HG02623 (cell line): ENCODE data around the gene MT1H.
"Not testable (repeated sequence)": the region's sequence is repeated elsewhere in the genome, so short reads cannot be mapped to it uniquely, and the experiment has no call there.

Experiments
- ATAC-seq: cut with Tn5 transposase; IDR thresholded peaks from one replicate; pipeline ENCODE4 v1.9.1; 2021; ENCODE audit warnings: moderate library complexity; ENCODE audit not compliant: unreplicated experiment

Gene MT1H

DNA sequence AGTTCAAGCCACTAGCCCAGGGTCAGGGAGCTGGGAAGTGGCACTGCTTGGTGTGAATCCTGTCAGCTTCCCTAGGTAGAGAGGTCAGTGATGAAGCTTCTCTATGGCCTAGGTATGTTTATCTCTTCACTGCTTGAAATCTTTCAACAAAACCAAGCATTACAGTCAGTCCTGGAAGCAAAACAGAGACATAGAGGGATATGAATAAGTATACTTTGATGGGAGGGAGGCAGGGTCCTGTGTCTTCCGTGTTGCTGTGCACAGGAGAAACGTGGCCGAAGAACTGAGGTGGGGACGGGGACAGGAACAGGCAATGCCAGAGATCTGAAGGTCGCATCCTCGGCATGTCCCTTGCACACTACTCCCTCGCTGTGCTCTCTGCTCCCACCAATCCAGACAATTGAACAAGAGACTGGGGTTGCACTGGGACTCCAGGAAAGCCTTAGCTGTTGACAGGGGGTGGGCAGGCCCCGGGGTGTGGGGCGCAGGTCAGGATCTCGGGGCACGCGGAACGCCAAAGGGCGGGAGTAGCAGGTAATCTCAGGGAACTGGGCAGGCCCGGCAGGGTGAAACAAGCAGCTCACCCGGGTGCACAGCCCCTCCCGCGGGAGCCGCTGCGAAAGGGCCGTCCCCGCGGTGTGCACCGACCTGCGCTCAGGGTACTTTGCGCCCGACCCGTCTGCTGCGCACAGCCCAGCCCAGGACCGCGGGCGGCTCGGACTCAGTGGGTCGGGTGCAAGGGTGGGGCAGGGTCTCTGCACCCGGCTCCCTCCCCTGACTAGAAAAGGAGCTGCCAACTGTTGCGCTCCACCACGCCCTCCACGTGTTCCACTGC is at the start of gene MT1H:
Gene MT1H (plus strand): TSS at position 810 of the 835 bp plus-strand sequence. CDS start 71 bp downstream, outside the sequence.
- ATAC-seq = no peak

- no peak for ATAC-seq
Measured at GRCh38 chr16:56620339-56620897, 49.2 kb upstream of the MT1H start.

DNA sequence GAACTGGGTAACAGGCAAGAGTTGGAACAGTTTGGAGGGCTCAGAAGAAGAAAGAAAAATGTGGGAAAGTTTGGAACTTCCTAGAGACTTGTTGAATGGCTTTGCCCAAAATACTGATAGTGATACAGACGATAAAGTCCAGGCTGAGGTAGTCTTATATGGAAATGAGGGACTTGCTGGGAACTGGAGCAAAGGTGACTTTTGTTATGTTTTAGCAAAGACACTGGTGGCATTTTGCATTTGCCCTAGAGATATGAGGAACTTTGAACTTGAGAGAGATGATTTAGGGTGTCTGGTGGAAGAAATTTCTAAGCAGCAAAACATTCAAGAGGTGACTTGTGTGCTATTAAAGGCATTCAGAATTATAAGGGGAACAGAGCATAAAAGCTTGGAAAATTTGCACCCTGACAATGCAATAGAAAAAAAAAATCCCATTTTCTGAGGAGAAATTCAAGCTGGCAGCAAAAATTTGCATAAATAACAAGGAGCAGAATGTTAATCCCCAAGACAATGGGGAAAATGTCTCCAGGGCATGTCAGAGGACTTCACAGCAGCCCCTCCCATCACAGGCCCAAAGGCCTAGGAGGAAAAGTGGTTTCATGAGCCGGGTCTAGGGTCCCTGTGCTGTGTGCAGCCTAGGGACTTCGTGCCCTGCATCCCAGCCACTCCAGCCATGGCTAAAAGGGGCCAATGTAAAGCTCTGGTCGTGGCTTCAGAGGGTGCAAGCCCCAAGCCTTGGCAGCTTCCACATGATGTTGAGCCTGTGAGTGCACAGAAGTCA is 47.8 kb upstream of the MT1H start:
- not testable (repeated sequence) for ATAC-seq

- ATAC-seq = not testable (repeated sequence)
Measured at GRCh38 chr16:56623184-56623583, 46.4 kb upstream of the MT1H start.

DNA sequence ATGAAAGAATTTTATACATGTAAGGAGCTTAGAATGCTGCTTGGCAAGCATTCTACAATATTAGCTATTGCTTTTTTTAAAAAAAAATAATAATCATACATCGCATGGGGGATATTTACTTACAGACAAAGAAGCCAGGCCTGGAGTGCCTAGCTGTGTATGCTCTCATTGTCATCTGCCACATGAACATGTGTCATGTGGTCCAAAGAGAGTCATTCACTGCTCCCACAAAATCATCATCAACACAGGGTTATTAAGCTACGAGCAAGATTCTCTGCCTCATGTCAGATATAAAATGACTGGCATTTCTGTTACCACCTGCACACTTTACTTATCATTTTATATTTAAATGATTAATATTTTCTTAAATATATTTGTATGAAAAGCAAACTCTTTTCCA is 46.0 kb upstream of the MT1H start:
- no peak for ATAC-seq

DNA sequence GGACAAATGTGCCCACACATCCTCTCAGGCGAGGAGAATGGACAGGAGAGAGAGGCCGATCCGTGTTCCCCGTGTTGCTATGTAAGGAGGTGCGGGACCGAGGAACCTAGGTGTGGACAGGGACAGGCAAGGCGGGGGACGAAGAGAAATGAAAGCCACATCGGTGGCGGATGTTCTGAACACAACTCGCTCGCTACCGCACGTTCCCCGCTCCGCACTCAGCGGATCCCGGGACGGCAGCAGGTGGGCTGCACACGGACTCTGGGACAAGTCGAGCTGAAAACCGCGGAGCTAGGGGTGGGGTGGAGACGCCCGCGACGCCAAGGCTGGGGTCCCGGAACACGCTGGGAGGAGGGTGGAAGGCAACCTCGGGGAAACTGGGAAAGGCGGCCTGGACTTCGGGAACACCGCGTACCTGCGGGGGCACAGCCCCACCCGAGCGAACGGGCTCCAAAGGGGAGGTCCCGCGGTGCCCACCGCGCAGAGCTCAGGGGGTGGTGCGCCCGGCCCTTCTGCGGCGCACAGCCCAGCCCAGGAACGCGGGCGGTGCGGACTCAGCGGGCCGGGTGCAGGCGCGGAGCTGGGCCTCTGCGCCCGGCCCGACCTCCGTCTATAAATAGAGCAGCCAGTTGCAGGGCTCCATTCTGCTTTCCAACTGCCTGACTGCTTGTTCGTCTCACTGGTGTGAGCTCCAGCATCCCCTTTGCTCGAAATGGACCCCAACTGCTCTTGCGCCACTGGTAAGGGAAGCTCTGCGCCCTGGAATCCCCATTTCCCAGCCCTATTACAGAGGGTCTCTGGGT is 44.3 kb upstream of the MT1H start, which contains the start of gene MT1E:
Gene MT1E (plus strand): TSS at position 642 of the 803 bp plus-strand sequence. CDS start 71 bp downstream, at position 713.
- ATAC-seq = no peak

- ATAC-seq = no peak
Measured at GRCh38 chr16:56625943-56626654, 43.5 kb upstream of the MT1H start.

- ATAC-seq = no peak
Measured at GRCh38 chr16:56626685-56627084, 42.9 kb upstream of the MT1H start.

DNA sequence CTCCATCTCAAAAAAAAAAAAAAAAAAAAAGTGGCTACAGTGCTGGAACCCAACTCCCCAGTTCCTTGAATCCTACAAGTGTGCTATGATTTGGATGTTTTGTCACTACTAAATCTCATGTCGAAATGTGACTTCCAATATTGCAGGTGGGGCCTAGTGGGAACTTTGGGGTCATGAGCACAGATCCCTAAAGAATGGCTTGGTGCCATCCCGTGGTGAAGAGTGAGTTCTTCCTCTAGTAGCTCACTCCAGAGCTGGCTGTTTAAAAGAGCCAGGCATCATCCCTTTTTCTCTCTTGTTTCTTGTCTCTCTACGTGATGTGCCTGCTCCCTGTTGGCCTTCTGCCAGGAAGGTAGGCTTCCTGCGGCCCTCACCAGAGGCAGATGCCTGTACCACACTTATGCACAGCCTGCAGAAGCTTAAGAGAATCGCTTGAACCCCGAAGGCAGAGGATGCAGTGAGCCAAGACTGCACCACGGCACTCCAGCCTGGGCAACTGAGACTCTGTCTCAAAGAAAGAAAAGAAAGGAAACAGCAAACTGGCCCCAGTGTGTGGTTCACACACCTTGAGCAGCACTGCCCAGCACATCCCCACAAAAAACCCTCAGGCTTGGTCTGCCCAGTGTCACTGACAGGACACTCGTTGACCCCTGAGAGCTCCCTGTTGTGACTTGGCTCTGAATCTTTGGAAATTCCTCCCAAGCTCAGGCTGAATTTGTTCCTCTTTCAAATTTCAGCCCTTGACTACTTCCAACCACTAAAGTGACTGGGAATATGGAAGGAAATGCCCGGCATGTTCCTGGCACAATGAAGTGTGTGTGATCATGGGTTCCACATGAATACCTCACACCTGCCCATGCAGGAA is 40.9 kb upstream of the MT1H start:
- no peak for ATAC-seq

- ATAC-seq = no peak
Measured at GRCh38 chr16:56629531-56629930, 40.1 kb upstream of the MT1H start.

DNA sequence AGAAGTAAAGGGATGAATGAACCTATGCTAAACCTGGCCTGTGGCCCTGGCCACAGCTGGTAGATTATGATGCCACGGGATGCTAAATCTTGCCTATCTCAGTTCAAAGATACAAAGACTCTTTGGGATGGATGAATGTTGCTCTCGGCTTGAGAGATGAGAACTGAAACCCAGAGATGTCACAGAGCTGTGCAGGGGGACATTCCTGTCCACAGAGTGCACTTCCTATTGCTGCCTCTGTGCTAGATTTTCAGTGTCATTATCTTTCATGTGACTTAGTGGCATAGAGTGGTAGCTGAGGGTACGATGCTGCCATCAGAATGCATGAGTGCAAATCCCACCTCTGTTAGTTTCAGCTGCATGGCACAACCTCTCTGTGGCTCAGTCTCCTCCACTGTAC is 39.5 kb upstream of the MT1H start:
- ATAC-seq = no peak

DNA sequence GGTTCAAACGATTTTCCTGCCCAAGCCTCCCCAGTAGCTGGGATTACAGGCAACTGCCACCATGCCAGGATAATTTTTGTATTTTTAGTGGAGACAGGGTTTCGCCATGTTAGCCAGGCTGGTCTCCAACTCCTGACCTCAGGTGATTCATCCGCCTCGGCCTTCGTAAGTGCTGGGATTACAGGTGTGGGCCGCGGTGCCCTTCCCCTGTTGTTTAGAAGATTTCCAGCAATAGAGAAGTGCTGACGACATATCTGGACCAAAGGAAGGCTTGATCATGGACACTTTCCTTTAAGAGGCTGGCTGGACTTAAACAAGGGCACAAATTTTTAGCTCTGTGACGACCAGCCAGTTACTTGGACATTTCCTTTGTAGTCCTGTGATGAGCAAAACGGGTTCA is 38.4 kb upstream of the MT1H start:
- no peak for ATAC-seq

DNA sequence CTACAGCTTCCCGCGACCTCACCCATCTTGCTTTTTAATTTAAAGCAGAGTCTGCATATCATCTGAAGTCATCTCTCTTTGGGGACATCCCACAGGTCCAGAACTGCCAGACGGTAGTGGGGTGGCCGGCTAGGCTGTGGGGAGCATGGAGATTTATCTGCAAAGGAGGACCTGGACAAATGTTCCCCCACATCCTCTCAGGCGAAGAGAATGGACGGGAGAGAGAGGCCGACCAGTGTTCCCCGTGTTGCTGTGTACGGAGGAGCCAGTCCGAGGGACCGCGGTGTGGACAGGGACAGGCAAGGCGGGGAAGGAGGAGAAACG is 37.8 kb upstream of the MT1H start:
- ATAC-seq = no peak

- ATAC-seq = no peak
Measured at GRCh38 chr16:56632156-56632847, 37.3 kb upstream of the MT1H start, which contains the start of gene MT1M. MT1M (plus strand) TSS chr16:56632659; CDS start chr16:56632732, 73 bp downstream.

DNA sequence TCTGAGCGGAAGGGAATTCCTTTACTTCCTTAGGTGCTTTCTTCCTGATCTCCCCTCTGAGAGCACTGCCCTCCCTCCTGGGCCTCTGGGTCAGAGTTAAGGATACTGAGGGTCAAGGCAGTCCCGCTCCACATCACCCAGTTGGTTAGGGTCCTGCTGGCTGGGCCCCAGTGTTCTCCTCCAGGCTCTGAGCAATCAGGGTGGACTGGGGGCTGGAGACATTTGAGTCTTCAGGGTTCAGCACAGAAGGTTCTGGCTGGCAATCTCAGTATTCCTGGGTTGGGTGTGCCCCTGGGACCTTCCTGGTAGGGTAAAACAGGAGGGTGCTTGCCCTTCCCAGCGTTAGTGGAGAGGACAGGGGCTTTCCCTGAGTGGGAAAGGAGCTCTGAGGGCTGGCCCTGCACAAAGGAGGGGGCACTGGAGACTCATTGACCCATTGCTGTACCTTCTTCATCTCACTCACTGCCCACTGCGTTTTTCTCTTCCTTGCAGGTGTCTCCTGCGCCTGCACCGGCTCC is 36.7 kb upstream of the MT1H start:
- no peak for ATAC-seq

GRCh38 chr16:56633535-56633934 is 36.1 kb upstream of the MT1H start:
- no peak for ATAC-seq

DNA sequence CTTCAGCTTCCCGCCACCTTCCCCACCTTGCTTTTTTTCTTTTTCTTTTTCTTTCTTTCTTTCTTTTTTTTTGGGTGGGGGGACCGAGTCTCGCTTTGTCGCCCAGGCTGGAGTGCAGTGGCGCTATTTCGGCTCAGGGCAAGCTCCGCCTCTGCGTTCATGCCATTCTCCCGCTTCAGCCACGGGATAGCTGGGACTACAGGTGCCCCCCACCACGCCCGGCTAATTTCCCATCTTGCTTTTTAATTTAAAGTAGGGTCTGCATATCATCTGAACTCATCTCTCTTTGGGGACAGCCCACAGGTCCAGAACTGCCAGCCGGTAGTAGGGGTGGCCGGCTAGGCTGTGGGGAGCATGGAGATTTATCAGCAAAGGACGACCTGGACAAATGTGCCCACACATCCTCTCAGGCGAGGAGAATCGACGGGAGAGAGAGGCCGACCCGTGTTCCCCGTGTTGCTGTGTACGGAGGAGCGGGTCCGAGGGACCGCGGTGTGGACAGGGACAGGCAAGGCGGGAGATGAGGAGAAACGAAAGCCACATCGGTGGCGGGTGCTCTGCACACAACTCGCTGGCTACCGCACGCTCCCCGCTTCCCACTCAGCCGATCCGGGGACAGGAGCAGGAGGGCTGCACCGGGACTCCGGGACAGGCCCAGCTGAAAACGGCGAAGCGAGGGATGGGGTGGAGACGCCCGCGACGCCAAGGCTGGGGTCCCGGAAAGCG is 34.7 kb upstream of the MT1H start:
- ATAC-seq = no peak

GRCh38 chr16:56635441-56635967 is 34.1 kb upstream of the MT1H start:
- no peak for ATAC-seq
